A549 (cell line): Measurements from ENCODE around the gene SBF2. TPM values are rescaled to one million over a fixed set of nuclear protein-coding genes. Genes with fewer than 3 reads are reported as not detected.
"Not testable (repeated sequence)": the region's sequence is repeated elsewhere in the genome, so short reads cannot be mapped to it uniquely, and the experiment has no call there.

Experiments
- ATAC-seq, 2 experiments: fragments of 200-7000 bp in 1 of 2; fragments of >200 bp in 1 of 2; cut with Nextera tagmentation in 1 of 2; cut with Tn5 transposase in 1 of 2; 3 replicates each; pipeline versions ENCODE4 v1.8.0 to v1.9.1; 2018 to 2020; ENCODE audit warnings: mild to moderate bottlenecking in 1 of 2, moderate library complexity in 1 of 2
- CTCF ChIA-PET: fragments of 300-600 bp; sonication (Branson Sonifier 250); formaldehyde crosslinking; extraction: SDS; loops from one replicate; lab custom pipeline; 2021; ENCODE audit warnings: antibody characterized with exemption, inconsistent platforms; lab: Yijun Ruan, JAX
- POLR2A ChIA-PET: fragments of 350-600 bp; formaldehyde crosslinking; extraction: SDS; loops from one replicate; lab custom pipeline; 2021; ENCODE audit warnings: antibody characterized with exemption, inconsistent platforms; lab: Yijun Ruan, JAX
- DNase-seq, 2 experiments: peaks; one replicate each; pipeline versions ENCODE4 v3.0.0 to v3.0.0-alpha.2; 2011 to 2016; ENCODE audit warnings: low read depth in 1 of 2, low spot score in 1 of 2
- FAIRE-seq: peaks from 2 replicates; lab custom pipeline; 2011; peaks lifted over from hg19 to GRCh38; lab: Jason Lieb, UNC
- H3K27ac ChIP-seq, 2 experiments: fragments of >200 bp; sonication (Bioruptor Twin); formaldehyde crosslinking; 3 replicates each; pipeline ENCODE4 v1.5.1; 2016 to 2017
- H3K4me1 ChIP-seq: fragments of >200 bp; sonication (Bioruptor Twin); formaldehyde crosslinking; 3 replicates; pipeline ENCODE4 v1.6.1; 2016
- H3K4me2 ChIP-seq: fragments of >200 bp; sonication (Bioruptor Twin); formaldehyde crosslinking; 3 replicates; pipeline ENCODE4 v1.6.1; 2016
- H3K4me3 ChIP-seq: fragments of >200 bp; sonication (Bioruptor Twin); formaldehyde crosslinking; 3 replicates; pipeline ENCODE4 v1.5.1; 2016
- H3K9me3 ChIP-seq: fragments of >200 bp; sonication (Bioruptor Twin); formaldehyde crosslinking; 3 replicates; pipeline ENCODE4 v1.6.1; 2016
- BHLHE40 ChIP-seq: IDR thresholded peaks from 2 replicates; pipeline ENCODE4 v1.6.1; 2012; ENCODE audit warnings: low read depth, low read length, inconsistent platforms
- CBX2 ChIP-seq: fragments of 200-600 bp; sonication (generic); IDR thresholded peaks from 2 replicates; pipeline ENCODE4 v1.6.1; 2016; ENCODE audit warnings: low read depth, mild to moderate bottlenecking, borderline replicate concordance
- CEBPB ChIP-seq, 2 experiments: fragments of >200 bp in 1 of 2; sonication (Bioruptor Twin) in 1 of 2; formaldehyde crosslinking in 1 of 2; IDR thresholded peaks; 2 replicates each; pipeline ENCODE4 v1.6.1; 2012 to 2016
- EP300 ChIP-seq, 2 experiments: fragments of >200 bp; sonication (Bioruptor Twin); formaldehyde crosslinking; IDR thresholded peaks; 2 replicates in 1 of 2; 3 replicates in 1 of 2; pipeline ENCODE4 v1.6.1; 2016 to 2017
- FOSL2 ChIP-seq, 2 experiments: fragments of 450-650 bp in 1 of 2; fragments of >200 bp in 1 of 2; sonication (Bioruptor Twin) in 1 of 2; formaldehyde crosslinking; IDR thresholded peaks; 2 replicates each; pipeline versions ENCODE4 v1.5.0 to v1.6.1; 2016 to 2020; ENCODE audit warnings: mild to moderate bottlenecking in 1 of 2, moderate library complexity in 1 of 2
- GATA3 ChIP-seq: IDR thresholded peaks from 2 replicates; pipeline ENCODE4 v1.6.1; 2012; ENCODE audit warnings: borderline replicate concordance
- HDAC2 ChIP-seq: fragments of 200-600 bp; sonication (generic); IDR thresholded peaks from 2 replicates; pipeline ENCODE4 v1.6.1; 2016
- HOXA7 ChIP-seq: fragments of 250-450 bp; sonication (Bioruptor Pico); IDR thresholded peaks from 2 replicates; pipeline ENCODE4 v1.5.0; 2020; ENCODE audit warnings: mild to moderate bottlenecking, moderate library complexity
- HOXB13 ChIP-seq: fragments of 250-450 bp; sonication (Bioruptor Pico); IDR thresholded peaks from 2 replicates; pipeline ENCODE4 v1.5.0; 2020; ENCODE audit warnings: low read depth, mild to moderate bottlenecking, moderate library complexity
- JUNB ChIP-seq: fragments of >200 bp; sonication (Bioruptor Twin); formaldehyde crosslinking; IDR thresholded peaks from 2 replicates; pipeline ENCODE4 v1.6.1; 2016
- MAFK ChIP-seq: fragments of 450-650 bp; IDR thresholded peaks from 2 replicates; pipeline ENCODE4 v1.6.1; 2014; ENCODE audit not compliant: partially characterized antibody
- MYC ChIP-seq: IDR thresholded peaks from 2 replicates; pipeline ENCODE4 v1.6.1; 2012; ENCODE audit warnings: mild to moderate bottlenecking, inconsistent platforms, low read length, improper control_type of control experiment, borderline replicate concordance
- POLR2A ChIP-seq: IDR thresholded peaks from 2 replicates; pipeline ENCODE4 v1.6.1; 2012; ENCODE audit warnings: mild to moderate bottlenecking, low read length
- POLR2AphosphoS2 ChIP-seq: conservative IDR thresholded peaks from 2 replicates; pipeline ENCODE4 v1.6.1; 2012; ENCODE audit warnings: low read length, improper control_type of control experiment, inconsistent platforms
- SMC3 ChIP-seq: fragments of >200 bp; sonication (Bioruptor Twin); formaldehyde crosslinking; IDR thresholded peaks from 3 replicates; pipeline ENCODE4 v1.6.1; 2018; ENCODE audit warnings: inconsistent platforms
- SREBF2 ChIP-seq: fragments of 450-650 bp; IDR thresholded peaks from 2 replicates; pipeline ENCODE4 v1.6.1; 2014; ENCODE audit warnings: mild to moderate bottlenecking, moderate library complexity
- TP53 ChIP-seq: fragments of 250-450 bp; sonication (Bioruptor Pico); IDR thresholded peaks from 2 replicates; pipeline ENCODE4 v1.5.0; 2021; ENCODE audit warnings: mild to moderate bottlenecking, moderate library complexity
- ZNF302 ChIP-seq: fragments of 250-450 bp; sonication (Bioruptor Pico); IDR thresholded peaks from 2 replicates; pipeline ENCODE4 v1.9.0; 2021; ENCODE audit warnings: inconsistent platforms, mild to moderate bottlenecking, moderate library complexity
- WGBS: methylation state at CpG from one replicate; pipeline ENCODE4 v1.1.6; 2017; ENCODE audit errors: missing lambda C conversion rate; 5-methylcytosine and 5-hydroxymethylcytosine counted together
- polyA plus RNA-seq, 4 experiments: library from polyadenylated mRNA; depleted of rRNA in 3 of 4; stranded (reverse); fragments of >200 nt; fragmentation: RNase III in 1 of 4; extraction: RNeasy Plus Mini Kit Qiagen cat#74134 plus additional on column Dnase treatment in 1 of 4; gene quantifications; 2 replicates in 3 of 4; 3 replicates in 1 of 4; pipeline ENCODE4 v1.2.3, GENCODE V29; 2011 to 2017
- TF ChIP-seq, protein P1 (sequence below): fragments of 150-350 bp; IDR thresholded peaks from 2 replicates; pipeline ENCODE4 v1.6.1; 2014; ENCODE audit warnings: low read depth, mild to moderate bottlenecking, low read length
- TF ChIP-seq, protein P2 (sequence below): fragments of >200 bp; sonication (Bioruptor Twin); formaldehyde crosslinking; IDR thresholded peaks from 2 replicates; pipeline ENCODE4 v1.6.1; 2016
- TF ChIP-seq, protein P3 (sequence below): IDR thresholded peaks from 2 replicates; pipeline ENCODE4 v1.6.1; 2012
- TF ChIP-seq, protein P4 (sequence below): fragments of 250-450 bp; sonication (Bioruptor Pico); IDR thresholded peaks from 2 replicates; pipeline ENCODE4 v1.5.0; 2021; ENCODE audit warnings: mild to moderate bottlenecking, moderate library complexity, borderline replicate concordance
- TF ChIP-seq, protein P5 (sequence below): fragments of 450-650 bp; IDR thresholded peaks from 2 replicates; pipeline ENCODE4 v1.6.1; 2014; ENCODE audit warnings: antibody characterized with exemption

SBF2 gene
- polyA plus RNA-seq, 2 of the 4 experiments (the other 2 are of a cell fraction): 11.1 to 49.6 TPM

DNA sequence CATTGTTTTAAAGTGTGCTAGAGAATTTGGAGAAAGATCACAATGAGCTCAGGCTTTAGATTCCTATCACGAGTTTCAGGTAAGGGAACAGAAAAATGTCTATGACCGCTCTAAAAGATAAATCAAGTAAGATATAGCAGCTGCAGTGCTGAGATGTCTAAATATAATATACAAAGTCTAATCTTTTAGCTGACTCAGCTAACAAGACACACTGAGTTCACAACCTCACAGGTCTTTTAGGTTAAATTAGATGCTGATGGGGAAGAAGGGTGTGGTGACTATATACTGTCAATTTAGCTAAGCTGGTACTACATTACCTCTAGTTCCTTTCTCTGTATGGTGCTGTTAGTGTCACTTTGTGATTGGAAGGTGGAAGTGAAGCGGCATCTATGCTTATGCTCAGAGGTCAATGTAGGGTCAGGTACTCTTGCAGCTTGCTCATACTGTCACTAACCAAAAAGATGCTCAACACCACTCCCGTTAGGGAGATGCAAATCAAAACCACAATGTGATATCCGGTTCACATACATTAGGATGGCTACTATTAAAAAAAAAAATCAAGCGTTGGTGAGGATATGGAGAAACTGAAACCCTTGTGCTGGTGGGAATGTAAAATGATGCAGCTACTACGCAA, 346.7 kb downstream of the SBF2 start:
- peaks cover 18% of the 10 kb centered on the region for H3K4me1 ChIP-seq
- 87% methylated on average over 7 of the region's 7 CpGs for WGBS
- no peak for ATAC-seq
- no peak overlapping the region for H3K4me2 ChIP-seq
- no peak for FAIRE-seq
- POLR2A ChIA-PET: no interaction called here
- H3K27ac ChIP-seq: no peak overlapping the region
- DNase-seq: no peak
- no peak overlapping the region for H3K4me3 ChIP-seq
- H3K9me3 ChIP-seq: peaks cover 14% of the 10 kb centered on the region; the same call in 1 of the 3 replicates
- TF ChIP-seq POLR2AphosphoS2: no peak
- TF ChIP-seq TP53 (CRISPR knock-in tag): no peak
- TF ChIP-seq, protein P1, sequence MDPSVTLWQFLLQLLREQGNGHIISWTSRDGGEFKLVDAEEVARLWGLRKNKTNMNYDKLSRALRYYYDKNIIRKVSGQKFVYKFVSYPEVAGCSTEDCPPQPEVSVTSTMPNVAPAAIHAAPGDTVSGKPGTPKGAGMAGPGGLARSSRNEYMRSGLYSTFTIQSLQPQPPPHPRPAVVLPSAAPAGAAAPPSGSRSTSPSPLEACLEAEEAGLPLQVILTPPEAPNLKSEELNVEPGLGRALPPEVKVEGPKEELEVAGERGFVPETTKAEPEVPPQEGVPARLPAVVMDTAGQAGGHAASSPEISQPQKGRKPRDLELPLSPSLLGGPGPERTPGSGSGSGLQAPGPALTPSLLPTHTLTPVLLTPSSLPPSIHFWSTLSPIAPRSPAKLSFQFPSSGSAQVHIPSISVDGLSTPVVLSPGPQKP: no peak
- peak; percentile 92 for TF ChIP-seq MAFK
- no peak for TF ChIP-seq SMC3
- no peak for TF ChIP-seq BHLHE40
- no peak for TF ChIP-seq JUNB
- CTCF ChIA-PET: interaction anchor here (1.1 to 1.4 kb wide), 2 partner anchors 11 to 26 kb away, joined by 3 to 5 read pairs; no protein-coding TSS in a partner anchor

DNA sequence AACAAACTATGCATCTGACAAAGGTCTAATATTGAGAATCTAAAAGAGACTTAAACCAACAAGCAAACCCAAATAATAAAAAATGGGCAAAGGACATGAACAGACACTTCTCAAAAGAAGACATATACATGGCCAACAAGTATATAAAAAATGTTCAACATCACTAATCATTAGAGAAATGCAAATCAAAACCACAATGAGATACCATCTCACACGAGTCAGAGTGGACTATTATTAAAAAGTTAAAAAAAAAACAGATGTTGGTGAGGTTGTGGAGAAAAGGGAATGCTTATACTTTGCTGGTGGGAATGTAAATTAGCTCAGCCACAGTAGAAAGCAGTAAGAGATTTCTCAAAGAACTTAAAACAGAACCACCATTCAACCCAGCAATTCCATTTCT, 348.3 kb downstream of the SBF2 start:
- WGBS: 80% methylated on average over 1 of the region's 1 CpG
- ATAC-seq, FAIRE-seq, CTCF ChIA-PET, H3K27ac ChIP-seq, H3K4me2 ChIP-seq, POLR2A ChIA-PET, DNase-seq, H3K4me3 ChIP-seq: not testable (repeated sequence)
- H3K9me3 ChIP-seq: peaks cover 14% of the 10 kb centered on the region; the same call in 1 of the 3 replicates
- H3K4me1 ChIP-seq: peaks cover 19% of the 10 kb centered on the region

DNA sequence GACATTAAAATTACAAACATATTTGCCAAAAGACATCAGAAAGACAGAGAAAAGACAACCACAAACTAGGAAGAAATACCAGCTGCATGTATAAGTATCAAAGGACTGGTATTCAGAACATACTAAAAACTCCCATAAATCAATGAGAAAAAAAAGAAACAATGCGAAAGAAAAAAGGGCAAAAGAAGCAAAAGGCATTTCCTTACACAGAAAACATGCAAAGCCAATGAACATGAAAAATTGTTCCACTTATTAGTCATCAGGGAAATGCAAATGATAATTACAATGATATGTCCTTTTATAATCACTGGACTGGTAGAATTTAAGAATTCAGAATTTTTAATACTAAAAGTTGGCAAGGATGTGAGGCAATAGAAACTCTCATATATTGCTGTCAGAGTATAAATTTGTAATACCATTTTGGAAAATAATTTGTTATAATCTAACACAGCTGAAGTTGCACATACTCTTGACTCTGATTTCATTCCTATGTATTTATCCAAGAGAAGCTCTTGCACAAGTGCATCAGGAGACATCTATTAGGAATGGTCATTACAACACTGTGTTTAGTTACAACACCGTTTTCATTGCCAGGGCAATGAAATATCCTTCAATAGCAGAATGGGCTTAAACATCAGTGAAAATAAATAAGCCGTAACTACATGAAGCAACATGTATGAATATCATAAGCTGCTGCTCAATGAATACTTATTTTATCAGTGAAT, 350.5 kb downstream of the SBF2 start:
- ChIA-PET POLR2A (no interaction called here), CTCF (no interaction called here)
- Histone ChIP-seq H3K27ac (peak overlapping the region; percentile 37 to 39; a peak in 2 of 6 replicates), H3K9me3 (peaks cover 14% of the 10 kb centered on the region; the same call in 1 of the 3 replicates), H3K4me2 (peak overlapping the region; percentile 39; the same call in 2 of the 3 replicates), H3K4me3 (no peak overlapping the region), H3K4me1 (peaks cover 31% of the 10 kb centered on the region)
- peak in 1 of 2 experiments; percentile 33; a peak in 2 of 6 replicates for ATAC-seq
- FAIRE-seq: no peak
- 67% methylated on average over 3 of the region's 3 CpGs for WGBS
- peak in 1 of 2 experiments; percentile 48 for DNase-seq
- TF ChIP-seq EP300 (IDR thresholded peaks at IDR 0.05) (0 out of 5 replicates have a peak, but pooled peaks of 1 of the 2 experiments have one; percentile 38), CEBPB (IDR thresholded peaks at IDR 0.05) (peak; percentile 67 to 82), MYC (no peak), FOSL2 (IDR thresholded peaks at IDR 0.05) (no peak), FOSL2 (CRISPR knock-in tag; IDR thresholded peaks at IDR 0.05) (peak; percentile 66)
- TF ChIP-seq, protein P2, sequence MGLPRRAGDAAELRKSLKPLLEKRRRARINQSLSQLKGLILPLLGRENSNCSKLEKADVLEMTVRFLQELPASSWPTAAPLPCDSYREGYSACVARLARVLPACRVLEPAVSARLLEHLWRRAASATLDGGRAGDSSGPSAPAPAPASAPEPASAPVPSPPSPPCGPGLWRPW: peak; percentile 60; the same call in 1 of the 2 replicates
- TF ChIP-seq, all 56 proteins: peak for 4

DNA sequence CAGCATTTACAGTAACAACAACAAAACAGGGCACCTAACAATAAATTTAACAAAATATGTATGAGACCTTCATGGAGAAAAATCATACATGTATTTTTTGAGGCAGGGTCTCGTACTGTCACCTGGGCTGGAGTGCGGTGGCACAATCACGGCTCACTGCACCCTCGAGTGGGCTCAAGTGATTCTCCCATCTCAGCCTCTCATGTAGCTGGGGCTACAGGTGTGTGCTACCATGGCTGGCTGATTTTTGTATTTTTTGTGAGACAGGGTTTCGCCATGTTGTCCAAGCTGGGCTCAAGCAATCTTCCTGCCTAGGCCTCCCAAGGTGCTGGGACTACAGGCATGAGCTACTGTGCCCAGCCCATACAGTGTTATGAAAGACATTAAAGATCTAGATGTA, 352.0 kb downstream of the SBF2 start:
- DNase-seq (no peak), ATAC-seq (no peak), FAIRE-seq (no peak)
- WGBS: 94% methylated on average over 5 of the region's 5 CpGs
- Histone ChIP-seq H3K4me1 (peaks cover 33% of the 10 kb centered on the region), H3K9me3 (peaks cover 14% of the 10 kb centered on the region; the same call in 1 of the 3 replicates), H3K4me3 (no peak overlapping the region), H3K27ac (peak overlapping the region in 1 of 2 experiments; percentile 34; a peak in 1 of 6 replicates), H3K4me2 (no peak overlapping the region)
- POLR2A ChIA-PET: no interaction called here
- CTCF ChIA-PET: interaction anchor here (1.4 to 1.9 kb wide), 2 partner anchors 32 to 329 kb away, joined by 3 to 4 read pairs; no protein-coding TSS in a partner anchor
- no peak for TF ChIP-seq TP53 (CRISPR knock-in tag)
- TF ChIP-seq, protein P3, sequence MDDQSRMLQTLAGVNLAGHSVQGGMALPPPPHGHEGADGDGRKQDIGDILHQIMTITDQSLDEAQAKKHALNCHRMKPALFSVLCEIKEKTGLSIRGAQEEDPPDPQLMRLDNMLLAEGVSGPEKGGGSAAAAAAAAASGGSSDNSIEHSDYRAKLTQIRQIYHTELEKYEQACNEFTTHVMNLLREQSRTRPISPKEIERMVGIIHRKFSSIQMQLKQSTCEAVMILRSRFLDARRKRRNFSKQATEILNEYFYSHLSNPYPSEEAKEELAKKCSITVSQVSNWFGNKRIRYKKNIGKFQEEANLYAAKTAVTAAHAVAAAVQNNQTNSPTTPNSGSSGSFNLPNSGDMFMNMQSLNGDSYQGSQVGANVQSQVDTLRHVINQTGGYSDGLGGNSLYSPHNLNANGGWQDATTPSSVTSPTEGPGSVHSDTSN: no peak
- TF ChIP-seq ZNF302 (CRISPR knock-in tag): no peak
- TF ChIP-seq, protein P4, sequence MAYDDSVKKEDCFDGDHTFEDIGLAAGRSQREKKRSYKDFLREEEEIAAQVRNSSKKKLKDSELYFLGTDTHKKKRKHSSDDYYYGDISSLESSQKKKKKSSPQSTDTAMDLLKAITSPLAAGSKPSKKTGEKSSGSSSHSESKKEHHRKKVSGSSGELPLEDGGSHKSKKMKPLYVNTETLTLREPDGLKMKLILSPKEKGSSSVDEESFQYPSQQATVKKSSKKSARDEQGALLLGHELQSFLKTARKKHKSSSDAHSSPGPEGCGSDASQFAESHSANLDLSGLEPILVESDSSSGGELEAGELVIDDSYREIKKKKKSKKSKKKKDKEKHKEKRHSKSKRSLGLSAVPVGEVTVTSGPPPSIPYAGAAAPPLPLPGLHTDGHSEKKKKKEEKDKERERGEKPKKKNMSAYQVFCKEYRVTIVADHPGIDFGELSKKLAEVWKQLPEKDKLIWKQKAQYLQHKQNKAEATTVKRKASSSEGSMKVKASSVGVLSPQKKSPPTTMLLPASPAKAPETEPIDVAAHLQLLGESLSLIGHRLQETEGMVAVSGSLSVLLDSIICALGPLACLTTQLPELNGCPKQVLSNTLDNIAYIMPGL (CRISPR knock-in tag): no peak
- TF ChIP-seq CBX2: no peak
- no peak for TF ChIP-seq HOXB13 (CRISPR knock-in tag)
- TF ChIP-seq HOXA7: no peak
- TF ChIP-seq GATA3: no peak
- no peak for TF ChIP-seq HDAC2
- no peak for TF ChIP-seq SREBF2
- TF ChIP-seq POLR2A: no peak
- TF ChIP-seq, protein P5, sequence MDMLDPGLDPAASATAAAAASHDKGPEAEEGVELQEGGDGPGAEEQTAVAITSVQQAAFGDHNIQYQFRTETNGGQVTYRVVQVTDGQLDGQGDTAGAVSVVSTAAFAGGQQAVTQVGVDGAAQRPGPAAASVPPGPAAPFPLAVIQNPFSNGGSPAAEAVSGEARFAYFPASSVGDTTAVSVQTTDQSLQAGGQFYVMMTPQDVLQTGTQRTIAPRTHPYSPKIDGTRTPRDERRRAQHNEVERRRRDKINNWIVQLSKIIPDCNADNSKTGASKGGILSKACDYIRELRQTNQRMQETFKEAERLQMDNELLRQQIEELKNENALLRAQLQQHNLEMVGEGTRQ: no peak
- no peak for TF ChIP-seq EP300 (IDR thresholded peaks at IDR 0.05)
